Limb (tissue), 2 donors: ENCODE results near the gene FOXS1.

Experiments used
- DNase-seq, 2 donors: peaks; one replicate each; pipeline ENCODE4 v3.0.0-alpha.2; 2016; ENCODE audit errors: extremely low spot score in 2 of 2

Gene FOXS1

GRCh38 chr20:31861385-31862156 is 16.2 kb upstream of the FOXS1 start:
- DNase-seq, result peak; percentile 74 to 84

GRCh38 chr20:31861135-31861384 is 15.7 kb upstream of the FOXS1 start:
- peak in 1 of 2 donors; percentile 63 for DNase-seq

DNA sequence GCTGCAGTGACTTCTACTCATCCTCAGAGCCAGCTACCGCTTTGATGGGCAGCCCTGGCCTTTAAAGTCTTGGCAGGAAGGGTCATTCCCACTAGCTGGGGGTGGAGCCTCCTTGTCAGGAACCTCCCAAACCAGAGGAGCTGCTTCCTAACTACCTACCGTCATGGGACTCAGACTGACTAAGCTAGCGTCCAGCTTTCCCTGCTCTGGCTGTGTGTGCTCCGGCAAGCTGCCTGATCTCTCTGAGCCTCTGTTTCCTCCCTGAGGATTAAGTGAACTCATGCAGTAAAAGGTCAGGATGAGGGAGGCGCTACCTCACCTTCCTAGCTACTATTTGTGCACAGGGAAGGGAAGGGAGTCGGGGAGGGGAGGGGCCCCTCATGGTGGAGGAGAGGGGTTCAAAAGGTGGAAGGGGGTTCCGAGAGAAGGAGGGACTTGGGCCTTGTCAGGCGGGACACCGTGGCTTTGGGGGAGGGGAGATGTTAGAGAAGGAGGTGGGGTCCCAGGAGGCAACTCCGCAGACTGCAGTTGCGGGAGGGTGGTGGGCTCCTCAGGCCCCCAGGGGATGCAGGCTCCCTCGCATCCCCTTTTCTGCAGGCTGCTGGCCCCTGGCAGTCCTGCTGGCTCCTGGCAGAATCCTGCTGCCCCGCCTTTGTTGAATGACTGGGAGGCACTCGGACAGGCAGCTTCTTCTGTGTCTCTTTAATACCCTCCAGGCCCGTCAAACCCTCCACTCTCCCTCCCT is 15.2 kb upstream of the FOXS1 start:
- DNase-seq, result no peak

GRCh38 chr20:31859998-31860380 is 14.6 kb upstream of the FOXS1 start:
- DNase-seq, result no peak

GRCh38 chr20:31859266-31859997 is 14.0 kb upstream of the FOXS1 start:
- no peak for DNase-seq

- DNase-seq, result no peak
Measured at GRCh38 chr20:31858760-31859083, 13.3 kb upstream of the FOXS1 start.

GRCh38 chr20:31857861-31858759 is 12.7 kb upstream of the FOXS1 start:
- no peak for DNase-seq

GRCh38 chr20:31856516-31856915 is 11.1 kb upstream of the FOXS1 start:
- DNase-seq, result no peak

DNA sequence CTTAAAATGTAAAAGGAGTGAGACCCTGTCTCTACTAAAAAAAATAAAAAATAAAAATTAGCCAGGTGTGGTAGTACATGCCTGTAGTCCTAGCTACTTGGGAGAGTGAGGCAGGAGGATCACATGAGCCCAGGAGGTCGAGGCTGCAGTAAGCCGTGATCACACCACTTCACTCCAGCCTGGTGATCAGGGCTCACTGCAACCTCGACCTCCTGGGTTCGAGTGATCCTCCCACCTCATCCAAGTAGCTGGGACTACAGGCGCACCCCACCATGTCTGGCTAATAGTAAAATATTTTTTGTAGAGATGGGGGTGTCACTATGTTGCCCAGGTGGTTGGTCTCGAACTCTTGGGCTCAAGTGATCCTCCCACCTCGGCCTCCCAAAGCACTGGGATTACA is 8.1 kb upstream of the FOXS1 start:
- no peak for DNase-seq

GRCh38 chr20:31851240-31851955 is 6.0 kb upstream of the FOXS1 start:
- DNase-seq, result no peak

GRCh38 chr20:31849306-31849930 is 4.0 kb upstream of the FOXS1 start:
- no peak for DNase-seq

GRCh38 chr20:31848088-31848999 is 2.9 kb upstream of the FOXS1 start:
- no peak for DNase-seq

GRCh38 chr20:31846793-31847138 is 1.4 kb upstream of the FOXS1 start:
- DNase-seq, result no peak

- DNase-seq, result no peak
Measured at GRCh38 chr20:31844737-31845299, 586 bp downstream of the FOXS1 start.

DNA sequence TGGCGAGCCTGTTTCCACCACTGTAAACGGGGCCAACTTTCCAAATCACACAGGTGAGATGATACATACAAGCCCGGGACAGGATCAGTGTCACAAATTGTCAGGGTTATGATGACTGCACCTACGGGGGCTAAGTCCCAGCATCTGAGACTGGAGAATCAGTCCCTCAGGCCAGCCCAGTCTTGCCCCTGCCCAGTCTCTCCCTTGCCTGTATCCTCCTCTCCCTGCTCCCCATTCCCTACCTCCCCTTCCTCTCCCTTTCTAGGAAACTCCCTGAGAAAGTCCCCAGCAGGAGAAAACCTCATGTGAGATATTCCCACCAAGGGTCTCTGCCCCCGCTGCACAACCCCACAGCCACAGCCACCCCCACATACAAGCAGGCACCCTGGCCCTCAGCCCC is 1.5 kb downstream of the FOXS1 start:
- DNase-seq, result no peak

DNA sequence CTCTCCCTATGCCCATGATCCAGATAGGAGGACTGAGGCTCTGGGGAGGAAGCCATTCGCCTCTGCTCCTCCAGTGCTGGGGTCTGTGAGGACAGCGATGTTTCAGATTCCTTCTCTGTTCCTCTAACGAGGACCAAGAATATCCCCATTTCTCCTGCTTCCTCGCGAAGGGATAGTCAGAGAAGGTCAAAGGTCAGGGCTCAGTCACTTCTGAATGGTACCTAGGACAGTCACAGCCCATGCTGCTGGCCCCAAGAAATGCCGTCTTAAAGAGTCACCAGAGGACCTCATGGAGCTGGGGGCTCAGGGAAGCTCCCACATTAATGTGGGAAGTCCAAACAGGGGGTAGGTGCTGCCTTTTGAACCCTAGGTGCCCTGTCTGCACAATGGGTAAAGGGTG is 2.1 kb downstream of the FOXS1 start:
- DNase-seq, result no peak

DNA sequence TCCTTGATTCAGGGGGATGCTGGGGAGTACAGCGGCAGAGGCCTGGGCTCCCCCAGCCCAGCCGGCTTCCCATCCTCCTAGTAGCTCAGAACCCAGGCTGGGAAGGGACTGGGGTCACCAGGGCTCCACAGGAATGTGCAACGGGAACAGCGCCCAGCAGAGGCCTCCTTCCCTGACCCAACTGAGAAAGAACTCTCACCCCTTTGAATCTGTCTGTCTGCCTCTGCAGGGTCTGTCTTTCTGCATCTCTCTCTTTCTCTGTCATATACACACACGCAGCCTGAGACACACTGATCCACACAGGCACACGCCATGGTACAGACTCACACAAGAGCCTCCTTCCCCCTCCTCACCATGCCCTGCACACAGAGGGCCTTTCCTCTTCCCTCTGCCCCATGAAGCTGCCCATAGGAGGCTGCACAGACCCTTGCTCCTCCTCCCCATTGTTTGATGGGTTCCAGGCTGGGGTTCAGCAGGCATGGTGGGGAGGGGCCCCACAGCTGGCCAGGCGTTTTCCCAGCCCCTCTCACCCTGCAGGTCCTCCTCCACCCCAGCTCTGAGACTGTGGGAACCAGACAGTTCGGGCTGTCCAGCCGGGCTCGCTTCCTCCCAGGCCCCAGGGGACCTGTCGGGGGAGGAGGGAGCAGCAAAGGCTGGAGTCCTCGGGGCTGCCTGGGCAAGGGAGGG is 2.8 kb downstream of the FOXS1 start:
- DNase-seq, result peak in 1 of 2 donors; percentile 54

- DNase-seq, result peak in 1 of 2 donors; percentile 54
Measured at GRCh38 chr20:31841928-31842327, 3.5 kb downstream of the FOXS1 start.
